ENCODE measurements around the gene MALT1.

DNA sequence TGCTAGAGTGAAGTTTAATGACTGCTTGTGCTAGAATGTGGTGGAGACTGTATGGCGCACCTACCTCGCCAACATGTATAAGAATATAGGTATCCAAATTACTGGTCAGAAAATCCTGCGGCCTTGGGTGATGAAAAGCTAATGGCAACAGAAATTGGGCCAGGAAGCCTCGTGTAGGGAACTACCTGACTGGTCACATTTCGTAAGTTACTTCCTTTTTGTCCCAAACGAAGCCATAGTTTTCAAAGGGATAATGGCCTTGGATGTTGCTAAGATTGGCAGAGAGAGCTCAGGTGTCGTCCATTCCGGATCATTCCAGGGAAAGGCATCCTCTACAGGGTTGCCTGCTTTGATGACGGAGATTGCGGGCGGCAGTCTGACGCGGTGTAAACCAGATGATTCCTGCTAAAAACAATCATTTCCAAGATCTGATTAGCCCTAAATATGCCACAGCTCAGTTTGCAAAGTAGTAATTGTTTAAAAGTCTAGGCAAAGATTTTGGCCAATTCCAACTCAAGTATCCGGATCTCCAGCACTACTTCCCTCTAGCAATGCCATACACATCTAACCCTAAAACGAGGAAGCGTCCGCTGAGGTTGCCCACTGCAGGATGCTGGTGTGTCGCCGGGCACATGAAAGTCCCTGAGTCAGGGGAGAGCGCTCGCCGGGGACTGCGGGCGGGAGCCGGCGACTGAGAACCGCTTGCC, 708 bp upstream of the MALT1 start:
- no peak for TF ChIP-seq TAF1 (IDR thresholded peaks at IDR 0.05; ENCODE audit: borderline replicate concordance, insufficient read depth, low read length)
- TF ChIP-seq, protein P1, sequence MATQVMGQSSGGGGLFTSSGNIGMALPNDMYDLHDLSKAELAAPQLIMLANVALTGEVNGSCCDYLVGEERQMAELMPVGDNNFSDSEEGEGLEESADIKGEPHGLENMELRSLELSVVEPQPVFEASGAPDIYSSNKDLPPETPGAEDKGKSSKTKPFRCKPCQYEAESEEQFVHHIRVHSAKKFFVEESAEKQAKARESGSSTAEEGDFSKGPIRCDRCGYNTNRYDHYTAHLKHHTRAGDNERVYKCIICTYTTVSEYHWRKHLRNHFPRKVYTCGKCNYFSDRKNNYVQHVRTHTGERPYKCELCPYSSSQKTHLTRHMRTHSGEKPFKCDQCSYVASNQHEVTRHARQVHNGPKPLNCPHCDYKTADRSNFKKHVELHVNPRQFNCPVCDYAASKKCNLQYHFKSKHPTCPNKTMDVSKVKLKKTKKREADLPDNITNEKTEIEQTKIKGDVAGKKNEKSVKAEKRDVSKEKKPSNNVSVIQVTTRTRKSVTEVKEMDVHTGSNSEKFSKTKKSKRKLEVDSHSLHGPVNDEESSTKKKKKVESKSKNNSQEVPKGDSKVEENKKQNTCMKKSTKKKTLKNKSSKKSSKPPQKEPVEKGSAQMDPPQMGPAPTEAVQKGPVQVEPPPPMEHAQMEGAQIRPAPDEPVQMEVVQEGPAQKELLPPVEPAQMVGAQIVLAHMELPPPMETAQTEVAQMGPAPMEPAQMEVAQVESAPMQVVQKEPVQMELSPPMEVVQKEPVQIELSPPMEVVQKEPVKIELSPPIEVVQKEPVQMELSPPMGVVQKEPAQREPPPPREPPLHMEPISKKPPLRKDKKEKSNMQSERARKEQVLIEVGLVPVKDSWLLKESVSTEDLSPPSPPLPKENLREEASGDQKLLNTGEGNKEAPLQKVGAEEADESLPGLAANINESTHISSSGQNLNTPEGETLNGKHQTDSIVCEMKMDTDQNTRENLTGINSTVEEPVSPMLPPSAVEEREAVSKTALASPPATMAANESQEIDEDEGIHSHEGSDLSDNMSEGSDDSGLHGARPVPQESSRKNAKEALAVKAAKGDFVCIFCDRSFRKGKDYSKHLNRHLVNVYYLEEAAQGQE (IDR thresholded peaks at IDR 0.05; ENCODE audit: insufficient read depth in 1 of 2, low read depth in 2 of 2, low read length in 2 of 2) = no peak
